Natural killer cell (primary cell): ENCODE data around the gene MYOF. TPM values are rescaled to one million over a fixed set of nuclear protein-coding genes. Genes with fewer than 3 reads are reported as not detected.

Experiments used
- ATAC-seq, 3 donors: fragments of 150-1000 bp in 2 of 3; fragments of 200-7000 bp in 1 of 3; cut with Tn5 transposase; 1 replicate in 1 of 3; 2 replicates in 2 of 3; pipeline ENCODE4 v1.10.0; 2021; ENCODE audit warnings: mild to moderate bottlenecking in 2 of 3, moderate library complexity in 2 of 3
- DNase-seq, 2 donors: peaks; one replicate each; pipeline versions ENCODE4 v3.0.0 to v3.0.0-alpha.2; 2013 to 2021; ENCODE audit warnings: mixed read lengths in 1 of 2
- H3K27ac ChIP-seq: one replicate; pipeline ENCODE4 v1.5.1; 2013; ENCODE audit warnings: mild to moderate bottlenecking, low read length
- H3K27me3 ChIP-seq: one replicate; pipeline ENCODE4 v1.6.1; 2013; ENCODE audit warnings: low read length; ENCODE audit not compliant: control insufficient read depth, insufficient read depth
- H3K36me3 ChIP-seq: one replicate; pipeline ENCODE4 v1.6.1; 2013; ENCODE audit warnings: low read length; ENCODE audit not compliant: control insufficient read depth, insufficient read depth
- H3K4me1 ChIP-seq: one replicate; pipeline ENCODE4 v1.6.1; 2013; ENCODE audit warnings: low read length; ENCODE audit not compliant: control insufficient read depth, insufficient read depth
- H3K4me3 ChIP-seq: one replicate; pipeline ENCODE4 v1.5.1; 2013; ENCODE audit warnings: low read length
- H3K9me3 ChIP-seq: one replicate; pipeline ENCODE4 v1.6.1; 2013; ENCODE audit warnings: low read length; ENCODE audit not compliant: control insufficient read depth, insufficient read depth
- H3K27ac Mint-ChIP-seq, 2 donors: one replicate each; pipeline ENCODE4 v1.8.0; 2022; ENCODE audit warnings: mild to moderate bottlenecking in 2 of 2, mixed read lengths in 2 of 2, moderate library complexity in 1 of 2
- H3K27me3 Mint-ChIP-seq, 2 donors: one replicate each; pipeline ENCODE4 v1.8.0; 2022; ENCODE audit warnings: low read depth in 2 of 2, mixed read lengths in 2 of 2
- H3K36me3 Mint-ChIP-seq: one replicate; pipeline ENCODE4 v1.8.0; 2022; ENCODE audit warnings: mixed read lengths
- H3K4me1 Mint-ChIP-seq, 2 donors: one replicate each; pipeline ENCODE4 v1.8.0; 2022; ENCODE audit warnings: mixed read lengths in 2 of 2
- H3K4me3 Mint-ChIP-seq: one replicate; pipeline ENCODE4 v1.8.0; 2022; ENCODE audit warnings: mild to moderate bottlenecking, moderate library complexity, mixed read lengths
- H3K9me3 Mint-ChIP-seq, 2 donors: one replicate each; pipeline ENCODE4 v1.8.0; 2022; ENCODE audit warnings: mixed read lengths in 2 of 2
- CTCF ChIP-seq: fragments of 200-600 bp; IDR thresholded peaks from one replicate; pipeline ENCODE4 v1.8.0; 2022; ENCODE audit warnings: antibody characterized with exemption
- WGBS: methylation state at CpG from one replicate; pipeline ENCODE4 v1.1.7; 2013; ENCODE audit warnings: missing lambda C conversion rate; ENCODE audit not compliant: insufficient coverage; 5-methylcytosine and 5-hydroxymethylcytosine counted together
- intact Hi-C: fragments of 100-400 bp; cut with micrococcal nuclease; formaldehyde crosslinking; loops from one replicate; pipeline ENCODE4 v1.14.2; 2022
- total RNA-seq, 4 donors: library from RNA; stranded (reverse); fragments of 120-200 nt in 1 of 4; gene quantifications; one replicate each; pipeline versions ENCODE4 v1.2.3 to v1.2.4, GENCODE V29; 2013 to 2022

The MYOF gene
- total RNA-seq, 3 donors from 2014 or later (not counting 1 experiment from before 2014, with no cell fraction given) = 2.0 to 9.7 (median 2.9) TPM

GRCh38 chr10:93515071-93516005, 33.2 kb upstream of the MYOF start:
- ATAC-seq (no peak), DNase-seq (no peak)
- no peak overlapping the region for H3K4me3 Mint-ChIP-seq
- intact Hi-C loops = no loop called here
- no peaks in the 10 kb centered on the region for H3K36me3 Mint-ChIP-seq
- H3K9me3 ChIP-seq = no peaks in the 10 kb centered on the region
- no peaks in the 10 kb centered on the region for H3K27me3 ChIP-seq
- H3K4me3 ChIP-seq = no peak overlapping the region
- no peaks in the 10 kb centered on the region for H3K4me1 ChIP-seq
- no peaks in the 10 kb centered on the region for H3K36me3 ChIP-seq
- H3K27ac Mint-ChIP-seq = no peak overlapping the region
- WGBS = 78% methylated on average over 6 of the region's 8 CpGs
- H3K27ac ChIP-seq = no peak overlapping the region
- H3K4me1 Mint-ChIP-seq = no peaks in the 10 kb centered on the region
- TF ChIP-seq CTCF = no peak
- no peaks in the 10 kb centered on the region for H3K9me3 Mint-ChIP-seq
- H3K27me3 Mint-ChIP-seq = no peaks in the 10 kb centered on the region

DNA sequence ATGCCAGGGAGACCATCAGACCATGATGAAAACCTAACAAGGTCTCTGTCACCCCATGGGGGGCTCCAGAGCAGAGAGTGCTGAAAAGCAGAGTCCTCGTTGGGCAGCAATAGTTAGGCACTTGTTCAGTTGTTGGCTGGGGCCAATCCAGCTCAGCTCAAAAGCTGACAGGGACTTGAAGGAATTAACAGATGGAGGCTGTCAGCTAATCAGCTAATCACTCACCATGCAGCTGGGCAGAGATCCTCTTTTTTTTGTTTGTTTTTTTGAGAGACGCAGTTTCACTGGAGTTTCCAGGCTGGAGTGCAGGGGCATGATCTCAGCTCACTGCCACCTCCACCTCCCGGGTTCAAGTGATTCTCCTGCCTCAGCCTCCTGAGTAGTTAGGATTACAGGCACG, 32.4 kb upstream of the MYOF start:
- no peak for ATAC-seq

GRCh38 chr10:93513091-93513490, 31.0 kb upstream of the MYOF start:
- no peak overlapping the region for H3K4me3 ChIP-seq

More for the DNA sequence above, 32.4 kb upstream of the MYOF start:
- Histone ChIP-seq H3K4me1 (no peaks in the 10 kb centered on the region), H3K27me3 (no peaks in the 10 kb centered on the region), H3K36me3 (no peaks in the 10 kb centered on the region), H3K9me3 (no peaks in the 10 kb centered on the region), H3K4me3 (no peak overlapping the region), H3K27ac (no peak overlapping the region)
- Mint-ChIP-seq H3K9me3 (no peaks in the 10 kb centered on the region), H3K4me1 (no peaks in the 10 kb centered on the region), H3K36me3 (no peaks in the 10 kb centered on the region), H3K27ac (no peak overlapping the region), H3K27me3 (no peaks in the 10 kb centered on the region), H3K4me3 (no peak overlapping the region)
- TF ChIP-seq CTCF = no peak
- 96% methylated on average over 4 of the region's 4 CpGs for WGBS
- intact Hi-C loops = loop anchor here (5.0 kb wide), 1 partner anchor 432 kb away; no protein-coding TSS in a partner anchor
- DNase-seq = no peak

More at GRCh38 chr10:93513091-93513490, 31.0 kb upstream of the MYOF start:
- no peaks in the 10 kb centered on the region for H3K27me3 ChIP-seq
- H3K27ac Mint-ChIP-seq = no peak overlapping the region
- H3K27ac ChIP-seq = no peak overlapping the region
- no peaks in the 10 kb centered on the region for H3K27me3 Mint-ChIP-seq
- H3K4me1 ChIP-seq = no peaks in the 10 kb centered on the region
- H3K36me3 Mint-ChIP-seq = no peaks in the 10 kb centered on the region
- no peaks in the 10 kb centered on the region for H3K9me3 Mint-ChIP-seq
- WGBS = 100% methylated on average over 1 of the region's 1 CpG
- TF ChIP-seq CTCF = no peak
- no peaks in the 10 kb centered on the region for H3K4me1 Mint-ChIP-seq
- H3K4me3 Mint-ChIP-seq = no peak overlapping the region
- ATAC-seq (no peak), DNase-seq (no peak)
- intact Hi-C loops = loop anchor here (5.0 kb wide), 1 partner anchor 431 kb away; no protein-coding TSS in a partner anchor
- H3K9me3 ChIP-seq = no peaks in the 10 kb centered on the region
- H3K36me3 ChIP-seq = no peaks in the 10 kb centered on the region
